Spleen (tissue), 7 donors: ENCODE data around the gene CAND2.

Source experiments
- CTCF ChIP-seq, 11 experiments: fragments of 200-600 bp in 7 of 11; fragments of 450-650 bp in 4 of 11; sonication (generic) in 4 of 11; IDR thresholded peaks in 8 of 11; conservative IDR thresholded peaks in 3 of 11; 1 replicate in 7 of 11; 2 replicates in 4 of 11; pipeline versions ENCODE4 v1.4.0 to v1.8.0; 2016 to 2021; ENCODE audit warnings: antibody characterized with exemption in 11 of 11, inconsistent platforms in 4 of 11, mild to moderate bottlenecking in 1 of 11
- POLR2A ChIP-seq, 3 donors: fragments of 450-650 bp; IDR thresholded peaks; one replicate each; pipeline ENCODE4 v1.5.1; 2017; ENCODE audit warnings: antibody characterized with exemption in 3 of 3, mild to moderate bottlenecking in 1 of 3
- POLR2AphosphoS5 ChIP-seq, 3 donors: sonication (generic); formaldehyde crosslinking; IDR thresholded peaks; one replicate each; pipeline ENCODE4 v1.5.1; 2017; ENCODE audit warnings: antibody characterized with exemption in 3 of 3
- donor health status: DM: no; HTN: no; CAD: no; lungs with moderate emphysema.
- donor health status: DM: no; HTN: no; CAD: no.
- donor health status: DM: no; HTN: no; CAD: no.

- TF ChIP-seq CTCF (IDR thresholded peaks at IDR 0.05 in 8 of 11, conservative IDR thresholded peaks at IDR 0.05 in 3 of 11) = no peak
- TF ChIP-seq POLR2AphosphoS5 (IDR thresholded peaks at IDR 0.05) = no peak
- no peak for TF ChIP-seq POLR2A (IDR thresholded peaks at IDR 0.05)
Observed at GRCh38 chr3:12816521-12817342, 20.3 kb downstream of the CAND2 start.
